Progenitor cell of endocrine pancreas (in vitro differentiated cells): ENCODE data around the gene TBCD. TPM values are rescaled to one million over a fixed set of nuclear protein-coding genes. Genes with fewer than 3 reads are reported as not detected.

Experiments used
- DNase-seq: peaks from one replicate; pipeline ENCODE4 v3.0.0; 2021; ENCODE audit warnings: low spot score; ENCODE audit not compliant: unreplicated experiment
- H3K27ac Mint-ChIP-seq: 2 replicates; pipeline ENCODE4 v1.8.0; 2021; ENCODE audit warnings: mild to moderate bottlenecking, moderate library complexity, mixed read lengths
- H3K27me3 Mint-ChIP-seq: 2 replicates; pipeline ENCODE4 v1.8.0; 2021; ENCODE audit warnings: mixed read lengths
- H3K36me3 Mint-ChIP-seq: 2 replicates; pipeline ENCODE4 v1.8.0; 2022; ENCODE audit warnings: mixed read lengths; ENCODE audit not compliant: insufficient read depth
- H3K4me1 Mint-ChIP-seq: 2 replicates; pipeline ENCODE4 v1.8.0; 2021; ENCODE audit warnings: low read depth, mixed read lengths
- H3K4me3 Mint-ChIP-seq: 2 replicates; pipeline ENCODE4 v1.8.0; 2021; ENCODE audit warnings: low read depth, mild to moderate bottlenecking, moderate library complexity, mixed read lengths
- H3K9me3 Mint-ChIP-seq: 2 replicates; pipeline ENCODE4 v1.8.0; 2021; ENCODE audit warnings: low read depth, mixed read lengths
- total RNA-seq: library from RNA; stranded (reverse); gene quantifications from 2 replicates; pipeline ENCODE4 v1.2.1, GENCODE V29; 2021
- TF ChIP-seq, protein P1 (sequence below): fragments of 200-600 bp; sonication (generic); IDR thresholded peaks from one replicate; pipeline ENCODE4 v1.5.0; 2021; ENCODE audit warnings: antibody characterized with exemption, mild to moderate bottlenecking; ENCODE audit not compliant: unreplicated experiment

Gene TBCD
- total RNA-seq, 1 donor from 2014 or later = 95.6 TPM

DNA sequence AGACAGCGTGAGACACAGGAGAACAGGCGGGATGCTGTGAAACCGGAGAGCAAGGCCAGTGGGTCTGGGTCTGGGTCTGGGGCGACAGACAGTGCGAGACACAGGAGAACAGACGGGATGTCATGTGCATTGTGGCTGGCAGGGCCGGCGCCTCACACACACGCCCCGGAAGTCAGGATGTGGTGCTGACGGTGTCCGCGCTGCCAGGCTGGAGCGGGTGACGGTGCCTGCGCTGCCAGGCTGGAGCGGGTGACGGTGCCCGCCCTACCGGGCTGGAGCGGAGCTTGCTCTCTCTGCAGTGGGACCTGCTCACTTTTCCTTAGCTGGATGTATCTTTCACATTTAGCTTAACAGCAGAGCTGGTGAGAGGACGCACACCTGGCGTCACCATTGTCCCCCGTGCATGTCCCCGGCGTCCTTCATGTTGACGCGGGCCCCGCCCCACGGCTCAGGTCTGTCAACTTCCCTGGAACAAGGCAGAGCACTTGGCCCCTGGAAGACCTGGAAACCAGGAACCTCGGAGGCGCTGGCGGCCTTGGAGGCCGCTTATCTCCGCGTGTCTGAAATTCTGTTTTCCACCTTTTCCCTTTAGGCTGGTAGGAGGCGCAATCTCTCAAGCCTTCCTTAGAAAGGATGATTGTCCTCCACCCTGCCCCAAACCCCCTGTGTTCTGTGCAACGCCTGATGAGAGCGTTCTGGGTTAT is 131.0 kb downstream of the TBCD start:
- peak overlapping the region; percentile 89 for H3K27ac Mint-ChIP-seq
- H3K9me3 Mint-ChIP-seq = peaks cover 3% of the 10 kb centered on the region
- no peaks in the 10 kb centered on the region for H3K27me3 Mint-ChIP-seq
- TF ChIP-seq, protein P1, sequence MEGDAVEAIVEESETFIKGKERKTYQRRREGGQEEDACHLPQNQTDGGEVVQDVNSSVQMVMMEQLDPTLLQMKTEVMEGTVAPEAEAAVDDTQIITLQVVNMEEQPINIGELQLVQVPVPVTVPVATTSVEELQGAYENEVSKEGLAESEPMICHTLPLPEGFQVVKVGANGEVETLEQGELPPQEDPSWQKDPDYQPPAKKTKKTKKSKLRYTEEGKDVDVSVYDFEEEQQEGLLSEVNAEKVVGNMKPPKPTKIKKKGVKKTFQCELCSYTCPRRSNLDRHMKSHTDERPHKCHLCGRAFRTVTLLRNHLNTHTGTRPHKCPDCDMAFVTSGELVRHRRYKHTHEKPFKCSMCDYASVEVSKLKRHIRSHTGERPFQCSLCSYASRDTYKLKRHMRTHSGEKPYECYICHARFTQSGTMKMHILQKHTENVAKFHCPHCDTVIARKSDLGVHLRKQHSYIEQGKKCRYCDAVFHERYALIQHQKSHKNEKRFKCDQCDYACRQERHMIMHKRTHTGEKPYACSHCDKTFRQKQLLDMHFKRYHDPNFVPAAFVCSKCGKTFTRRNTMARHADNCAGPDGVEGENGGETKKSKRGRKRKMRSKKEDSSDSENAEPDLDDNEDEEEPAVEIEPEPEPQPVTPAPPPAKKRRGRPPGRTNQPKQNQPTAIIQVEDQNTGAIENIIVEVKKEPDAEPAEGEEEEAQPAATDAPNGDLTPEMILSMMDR = no peak
- peaks cover 10% of the 10 kb centered on the region for H3K36me3 Mint-ChIP-seq
- DNase-seq = no peak
- peaks cover 34% of the 10 kb centered on the region for H3K4me1 Mint-ChIP-seq
- H3K4me3 Mint-ChIP-seq = no peak overlapping the region

DNA sequence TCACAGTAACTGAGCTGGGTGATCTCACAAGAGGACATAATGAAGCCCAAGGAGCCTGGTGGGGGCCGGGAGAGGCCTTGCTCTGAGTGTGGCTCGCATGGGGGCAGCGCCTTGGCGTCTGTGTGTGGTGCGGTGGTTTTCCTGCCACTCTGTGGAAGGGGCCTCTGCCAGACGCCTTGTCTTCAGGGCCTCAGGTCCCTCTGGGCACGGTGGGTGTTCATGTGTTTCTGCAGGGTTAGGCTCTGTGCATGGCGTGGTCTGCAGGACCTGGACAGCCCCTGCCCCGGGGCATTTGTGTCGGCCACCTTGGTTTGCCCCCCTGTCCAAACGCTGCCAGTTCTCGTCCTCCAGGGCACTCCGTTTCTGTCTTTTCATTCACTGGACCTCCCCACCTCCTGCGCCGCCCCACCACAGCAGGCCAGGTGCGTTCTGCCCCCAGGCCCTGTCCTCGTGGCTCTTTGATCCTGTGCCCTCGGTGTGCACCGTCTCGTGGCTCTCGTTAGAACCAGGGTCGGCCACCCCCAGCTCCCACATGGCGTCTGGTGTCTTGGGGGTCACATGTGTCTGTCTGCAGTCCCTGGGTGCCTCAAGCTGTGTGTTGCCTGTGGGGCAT is 131.7 kb downstream of the TBCD start:
- H3K27me3 Mint-ChIP-seq = no peaks in the 10 kb centered on the region
- H3K27ac Mint-ChIP-seq = peak overlapping the region; percentile 77
- H3K4me1 Mint-ChIP-seq = peaks cover 40% of the 10 kb centered on the region
- DNase-seq = no peak
- TF ChIP-seq, protein P1 = no peak
- no peak overlapping the region for H3K4me3 Mint-ChIP-seq
- peaks cover 13% of the 10 kb centered on the region for H3K36me3 Mint-ChIP-seq
- peaks cover 6% of the 10 kb centered on the region for H3K9me3 Mint-ChIP-seq

DNA sequence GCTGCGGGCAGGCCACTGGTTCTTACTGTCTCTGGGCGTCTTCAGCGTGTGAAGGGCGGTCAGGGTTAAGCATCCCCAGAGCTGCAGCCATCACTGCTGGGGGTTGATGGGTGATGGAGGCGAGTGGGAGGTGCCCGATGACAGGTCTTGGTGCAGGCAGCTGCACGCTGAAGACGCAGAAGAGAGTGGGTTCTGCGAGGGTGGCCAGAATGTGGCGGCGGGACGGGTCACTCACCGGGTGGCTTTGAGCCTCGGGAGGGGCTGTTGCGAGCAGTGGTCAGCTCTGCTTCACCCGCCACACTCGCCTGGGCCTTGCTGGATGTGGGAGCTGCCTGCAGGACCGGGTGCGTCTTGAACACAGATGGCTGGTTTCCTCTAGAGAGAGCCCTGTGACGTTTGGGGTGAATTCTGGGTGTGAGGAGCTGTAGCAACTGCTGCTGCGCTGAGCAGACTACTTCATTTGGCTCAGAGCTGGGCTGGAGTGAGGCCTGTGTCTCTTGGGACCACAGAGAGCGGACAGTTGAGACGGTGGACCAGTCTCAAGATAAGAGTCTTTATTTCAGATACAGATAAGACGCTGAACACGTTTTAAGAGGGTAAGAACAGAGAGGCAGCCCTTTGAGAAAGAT is 132.6 kb downstream of the TBCD start:
- Mint-ChIP-seq H3K4me1 (peaks cover 50% of the 10 kb centered on the region), H3K9me3 (peaks cover 6% of the 10 kb centered on the region), H3K4me3 (no peak overlapping the region), H3K27ac (peak overlapping the region; percentile 84), H3K27me3 (no peaks in the 10 kb centered on the region), H3K36me3 (peaks cover 13% of the 10 kb centered on the region)
- TF ChIP-seq, protein P1 = no peak
- no peak for DNase-seq

DNA sequence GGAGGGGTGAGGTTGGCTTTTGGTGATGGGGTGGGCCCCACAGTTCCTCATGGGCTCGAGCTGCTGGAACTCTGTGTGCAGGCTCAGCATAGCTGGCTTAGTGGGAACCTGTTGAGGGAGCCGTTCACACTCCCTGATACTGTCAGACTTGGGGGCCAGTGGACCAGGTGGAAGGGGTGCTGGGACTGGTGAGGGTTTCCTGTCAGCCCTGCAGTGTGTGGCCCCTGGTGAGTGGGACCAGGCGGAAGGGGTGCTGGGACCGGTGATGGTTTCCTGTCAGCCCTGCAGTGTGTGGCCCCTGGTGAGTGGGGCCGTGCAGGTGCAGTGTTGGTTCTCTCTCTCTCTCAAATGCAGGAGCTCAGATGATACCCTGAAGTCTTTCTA is 133.1 kb downstream of the TBCD start:
- H3K4me3 Mint-ChIP-seq = no peak overlapping the region
- H3K27ac Mint-ChIP-seq = peak overlapping the region; percentile 84
- peaks cover 12% of the 10 kb centered on the region for H3K36me3 Mint-ChIP-seq
- H3K4me1 Mint-ChIP-seq = peaks cover 55% of the 10 kb centered on the region
- no peak for DNase-seq
- TF ChIP-seq, protein P1 = no peak
- H3K27me3 Mint-ChIP-seq = no peaks in the 10 kb centered on the region
- H3K9me3 Mint-ChIP-seq = peaks cover 6% of the 10 kb centered on the region

DNA sequence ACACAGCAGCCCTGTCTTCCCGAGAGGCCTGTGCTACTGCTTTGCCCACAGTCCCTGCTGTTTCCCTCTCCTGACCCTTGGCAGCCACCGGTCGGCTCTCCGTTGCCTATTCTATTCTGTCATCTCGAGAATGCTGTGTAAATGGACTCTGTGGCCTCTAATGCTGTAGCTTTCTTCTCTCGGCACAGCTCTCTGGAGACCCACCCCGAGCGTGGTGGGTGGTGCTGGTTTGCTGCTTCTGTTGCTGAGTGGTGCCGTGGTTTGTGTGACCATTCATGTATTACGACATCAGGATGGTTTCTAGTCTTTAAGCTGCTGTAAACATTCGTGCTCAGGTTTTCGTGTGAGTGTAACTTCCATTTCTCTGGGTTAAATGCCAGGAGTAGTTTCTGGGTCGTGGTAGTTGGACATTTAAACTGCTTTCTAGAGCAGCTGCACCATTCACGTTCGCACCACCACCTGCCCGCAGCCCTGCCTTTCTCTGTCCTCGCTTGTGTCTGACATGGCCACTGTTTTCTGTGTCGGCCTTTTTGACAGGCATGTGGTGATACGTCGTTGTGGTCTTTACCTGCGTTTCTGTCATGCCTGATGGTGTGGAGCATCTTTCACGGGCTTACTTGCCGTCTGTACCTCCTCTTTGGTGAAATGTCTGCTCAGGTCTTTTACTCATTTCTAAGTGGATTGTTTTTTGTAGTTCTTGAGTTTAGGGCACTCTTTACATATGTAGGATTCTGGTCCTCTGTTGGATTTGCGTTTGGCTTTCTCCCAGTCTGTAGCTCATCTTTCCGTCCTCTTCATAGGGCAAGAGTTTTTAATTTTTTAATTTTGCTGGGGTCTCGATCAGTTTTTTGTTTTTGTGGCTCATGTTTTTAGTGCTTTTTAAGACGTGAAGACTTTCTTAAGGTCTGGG is 135.6 kb downstream of the TBCD start:
- Mint-ChIP-seq H3K27me3 (no peaks in the 10 kb centered on the region), H3K4me3 (no peak overlapping the region), H3K4me1 (peaks cover 67% of the 10 kb centered on the region), H3K36me3 (peaks cover 13% of the 10 kb centered on the region), H3K9me3 (peaks cover 6% of the 10 kb centered on the region), H3K27ac (peak overlapping the region; percentile 99)
- DNase-seq = no peak
- TF ChIP-seq, protein P1 = no peak
